Measurements from ENCODE around the gene COA4.

GRCh38 chr11:73889536-73889935 is 12.9 kb upstream of the COA4 start:
- TF ChIP-seq ZNF8 (CRISPR knock-in tag; IDR thresholded peaks at IDR 0.05) (no peak), ARNTL (CRISPR knock-in tag; IDR thresholded peaks at IDR 0.05; ENCODE audit: borderline replicate concordance, low read depth) (no peak), CSDC2 (CRISPR knock-in tag; IDR thresholded peaks at IDR 0.05) (no peak), ZC3H10 (CRISPR knock-in tag; IDR thresholded peaks at IDR 0.05) (no peak), ESRRG (CRISPR knock-in tag; IDR thresholded peaks at IDR 0.05) (no peak), CREB5 (CRISPR knock-in tag; IDR thresholded peaks at IDR 0.05; ENCODE audit: low read depth) (no peak)

Data from SK-N-SH treated with all-trans-retinoic acid at 6 μM for 48 hours (cell line).